Trophoblast cell (in vitro differentiated cells and primary cell): ENCODE measurements around the gene FGGY.

ENCODE experiments used
- DNase-seq, 2 donors: peaks; one replicate each; pipeline ENCODE4 v3.0.0-alpha.2; 2016
- H2AFZ ChIP-seq: 2 replicates; pipeline ENCODE4 v1.6.1; 2013; ENCODE audit warnings: low read length, moderate library complexity, mild to moderate bottlenecking; ENCODE audit not compliant: insufficient read depth, poor library complexity
- H2AK5ac ChIP-seq: 2 replicates; pipeline ENCODE4 v1.6.1; 2013; ENCODE audit warnings: mild to moderate bottlenecking, low read length
- H2BK120ac ChIP-seq: 2 replicates; pipeline ENCODE4 v1.6.1; 2013; ENCODE audit warnings: low read length, mild to moderate bottlenecking, moderate library complexity; ENCODE audit not compliant: insufficient read depth, poor library complexity
- H2BK12ac ChIP-seq: 2 replicates; pipeline ENCODE4 v1.6.1; 2013; ENCODE audit warnings: mild to moderate bottlenecking, low read length, moderate library complexity
- H2BK5ac ChIP-seq: 2 replicates; pipeline ENCODE4 v1.6.1; 2013; ENCODE audit warnings: low read length, low read depth, moderate library complexity, mild to moderate bottlenecking; ENCODE audit not compliant: poor library complexity
- H3K14ac ChIP-seq: 2 replicates; pipeline ENCODE4 v1.6.1; 2013; ENCODE audit warnings: mild to moderate bottlenecking, low read length
- H3K18ac ChIP-seq: 2 replicates; pipeline ENCODE4 v1.6.1; 2013; ENCODE audit warnings: mild to moderate bottlenecking, low read length
- H3K23ac ChIP-seq: 2 replicates; pipeline ENCODE4 v1.6.1; 2013; ENCODE audit warnings: low read length
- H3K27ac ChIP-seq: 2 replicates; pipeline ENCODE4 v1.5.1; 2013; ENCODE audit warnings: low read depth, mild to moderate bottlenecking, inconsistent platforms, low read length, moderate library complexity
- H3K27me3 ChIP-seq: 2 replicates; pipeline ENCODE4 v1.6.1; 2013; ENCODE audit warnings: inconsistent platforms, mild to moderate bottlenecking, low read length, moderate library complexity; ENCODE audit not compliant: insufficient read depth
- H3K36me3 ChIP-seq, 2 experiments: 1 replicate in 1 of 2; 2 replicates in 1 of 2; pipeline ENCODE4 v1.6.1; 2013; ENCODE audit warnings: low read length in 2 of 2, mild to moderate bottlenecking in 2 of 2, moderate library complexity in 1 of 2; ENCODE audit not compliant: insufficient read depth in 2 of 2, control insufficient read depth in 1 of 2
- H3K4ac ChIP-seq: 2 replicates; pipeline ENCODE4 v1.6.1; 2013; ENCODE audit warnings: low read depth, mild to moderate bottlenecking, low read length, moderate library complexity
- H3K4me1 ChIP-seq, 2 experiments: 1 replicate in 1 of 2; 2 replicates in 1 of 2; pipeline ENCODE4 v1.6.1; 2013; ENCODE audit warnings: low read length in 2 of 2, mild to moderate bottlenecking in 2 of 2, moderate library complexity in 1 of 2; ENCODE audit not compliant: insufficient read depth in 2 of 2, control insufficient read depth in 1 of 2
- H3K4me2 ChIP-seq: 2 replicates; pipeline ENCODE4 v1.6.1; 2013; ENCODE audit warnings: inconsistent platforms, mild to moderate bottlenecking, low read length, moderate library complexity
- H3K4me3 ChIP-seq: 2 replicates; pipeline ENCODE4 v1.5.1; 2013; ENCODE audit warnings: mild to moderate bottlenecking, low read depth, low read length, inconsistent platforms
- H3K79me1 ChIP-seq: one replicate; pipeline ENCODE4 v1.6.1; 2013; ENCODE audit warnings: low read length
- H3K79me2 ChIP-seq: 2 replicates; pipeline ENCODE4 v1.6.1; 2013; ENCODE audit warnings: low read length, mild to moderate bottlenecking; ENCODE audit not compliant: control insufficient read depth, insufficient read depth, poor library complexity
- H3K9ac ChIP-seq: 2 replicates; pipeline ENCODE4 v1.6.1; 2013; ENCODE audit warnings: mild to moderate bottlenecking, low read length
- H3K9me3 ChIP-seq: 2 replicates; pipeline ENCODE4 v1.6.1; 2013; ENCODE audit warnings: low read depth, mild to moderate bottlenecking, control low read depth, inconsistent platforms, low read length; ENCODE audit not compliant: insufficient read depth
- H4K12ac ChIP-seq: 2 replicates; pipeline ENCODE4 v1.6.1; 2013; ENCODE audit warnings: low read depth, mild to moderate bottlenecking, low read length, moderate library complexity
- H4K8ac ChIP-seq: 2 replicates; pipeline ENCODE4 v1.6.1; 2013; ENCODE audit warnings: low read depth, mild to moderate bottlenecking, low read length, moderate library complexity
- H4K91ac ChIP-seq: one replicate; pipeline ENCODE4 v1.6.1; 2013; ENCODE audit warnings: low read depth, mild to moderate bottlenecking, low read length, moderate library complexity
- WGBS: extraction: QIAGEN DNeasy Blood & Tissue Kit; methylation state at CpG from one replicate; pipeline ENCODE4 v1.1.7; 2013; ENCODE audit warnings: missing lambda C conversion rate; ENCODE audit not compliant: insufficient read length, insufficient coverage; ENCODE audit errors: extremely low coverage; 5-methylcytosine and 5-hydroxymethylcytosine counted together

Gene FGGY

GRCh38 chr1:59263111-59263510 lies 33.8 kb upstream of the FGGY start:
- no peaks in the 10 kb centered on the region for H3K79me1 ChIP-seq
- no peak overlapping the region for H3K14ac ChIP-seq
- H3K27ac ChIP-seq: no peak overlapping the region
- H4K8ac ChIP-seq: no peak overlapping the region
- no peak overlapping the region for H2BK12ac ChIP-seq
- no peak overlapping the region for H2BK5ac ChIP-seq
- no peak for DNase-seq
- H3K18ac ChIP-seq: no peak overlapping the region
- H3K4me3 ChIP-seq: no peak overlapping the region
- no peaks in the 10 kb centered on the region for H3K79me2 ChIP-seq
- H4K12ac ChIP-seq: no peak overlapping the region
- H2AK5ac ChIP-seq: no peak overlapping the region
- H3K36me3 ChIP-seq: no peaks in the 10 kb centered on the region
- H4K91ac ChIP-seq: no peak overlapping the region
- H3K9me3 ChIP-seq: no peaks in the 10 kb centered on the region
- no peak overlapping the region for H2BK120ac ChIP-seq
- H3K27me3 ChIP-seq: no peaks in the 10 kb centered on the region
- H3K9ac ChIP-seq: no peak overlapping the region
- no peak overlapping the region for H3K4ac ChIP-seq
- H3K4me1 ChIP-seq: no peaks in the 10 kb centered on the region
- no peak overlapping the region for H3K4me2 ChIP-seq
- H2AFZ ChIP-seq: no peak overlapping the region
- no peak overlapping the region for H3K23ac ChIP-seq

GRCh38 chr1:59265622-59266021 lies 31.3 kb upstream of the FGGY start:
- Histone ChIP-seq H3K4me2 (no peak overlapping the region), H3K9ac (no peak overlapping the region), H2AFZ (no peak overlapping the region), H2BK120ac (no peak overlapping the region), H3K4me1 (no peaks in the 10 kb centered on the region), H3K4me3 (no peak overlapping the region), H3K18ac (no peak overlapping the region), H3K14ac (no peak overlapping the region), H4K91ac (no peak overlapping the region), H3K9me3 (no peaks in the 10 kb centered on the region), H4K8ac (no peak overlapping the region), H3K79me1 (no peaks in the 10 kb centered on the region), H4K12ac (no peak overlapping the region), H3K23ac (no peak overlapping the region), H3K4ac (no peak overlapping the region), H2BK5ac (no peak overlapping the region), H3K79me2 (no peaks in the 10 kb centered on the region), H3K27ac (no peak overlapping the region), H2AK5ac (no peak overlapping the region), H3K36me3 (no peaks in the 10 kb centered on the region), H3K27me3 (no peaks in the 10 kb centered on the region), H2BK12ac (no peak overlapping the region)
- DNase-seq: no peak
- WGBS: no CpG with 5 or more reads among the region's 4 CpGs

GRCh38 chr1:59266180-59266926 lies 30.5 kb upstream of the FGGY start:
- H4K8ac ChIP-seq: no peak overlapping the region
- no peaks in the 10 kb centered on the region for H3K79me1 ChIP-seq
- no peaks in the 10 kb centered on the region for H3K36me3 ChIP-seq
- H3K14ac ChIP-seq: no peak overlapping the region
- no peak for DNase-seq
- no peak overlapping the region for H3K18ac ChIP-seq
- no peaks in the 10 kb centered on the region for H3K79me2 ChIP-seq
- no CpG with 5 or more reads among the region's 4 CpGs for WGBS
- no peak overlapping the region for H2BK12ac ChIP-seq
- no peaks in the 10 kb centered on the region for H3K27me3 ChIP-seq
- no peak overlapping the region for H2BK5ac ChIP-seq
- no peak overlapping the region for H4K12ac ChIP-seq
- H3K27ac ChIP-seq: no peak overlapping the region
- no peak overlapping the region for H4K91ac ChIP-seq
- H2AFZ ChIP-seq: no peak overlapping the region
- no peak overlapping the region for H2AK5ac ChIP-seq
- no peak overlapping the region for H3K23ac ChIP-seq
- no peak overlapping the region for H2BK120ac ChIP-seq
- no peak overlapping the region for H3K4me3 ChIP-seq
- H3K9me3 ChIP-seq: no peaks in the 10 kb centered on the region
- H3K4ac ChIP-seq: no peak overlapping the region
- no peak overlapping the region for H3K4me2 ChIP-seq
- no peak overlapping the region for H3K9ac ChIP-seq
- H3K4me1 ChIP-seq: no peaks in the 10 kb centered on the region

- no peak overlapping the region for H4K8ac ChIP-seq
- H2BK120ac ChIP-seq: no peak overlapping the region
- no peak for DNase-seq
- no peaks in the 10 kb centered on the region for H3K9me3 ChIP-seq
- H3K9ac ChIP-seq: no peak overlapping the region
- no peak overlapping the region for H2BK12ac ChIP-seq
- H3K4me3 ChIP-seq: no peak overlapping the region
- no peaks in the 10 kb centered on the region for H3K36me3 ChIP-seq
- H3K79me2 ChIP-seq: no peaks in the 10 kb centered on the region
- H3K27me3 ChIP-seq: no peaks in the 10 kb centered on the region
- H3K27ac ChIP-seq: no peak overlapping the region
- no peak overlapping the region for H3K4me2 ChIP-seq
- no peak overlapping the region for H3K14ac ChIP-seq
- no peak overlapping the region for H3K23ac ChIP-seq
- no peaks in the 10 kb centered on the region for H3K79me1 ChIP-seq
- H2BK5ac ChIP-seq: no peak overlapping the region
- H3K4ac ChIP-seq: no peak overlapping the region
- no peak overlapping the region for H2AK5ac ChIP-seq
- H4K12ac ChIP-seq: no peak overlapping the region
- H2AFZ ChIP-seq: no peak overlapping the region
- no peak overlapping the region for H3K18ac ChIP-seq
- no peak overlapping the region for H4K91ac ChIP-seq
- H3K4me1 ChIP-seq: no peaks in the 10 kb centered on the region
Measured at GRCh38 chr1:59266927-59267293, 30.0 kb upstream of the FGGY start.
